ENCODE measurements around the gene CIP2A.
A peak's percentile ranks its signal among the peaks of the same experiment; 100 is the strongest.

Gene CIP2A

DNA sequence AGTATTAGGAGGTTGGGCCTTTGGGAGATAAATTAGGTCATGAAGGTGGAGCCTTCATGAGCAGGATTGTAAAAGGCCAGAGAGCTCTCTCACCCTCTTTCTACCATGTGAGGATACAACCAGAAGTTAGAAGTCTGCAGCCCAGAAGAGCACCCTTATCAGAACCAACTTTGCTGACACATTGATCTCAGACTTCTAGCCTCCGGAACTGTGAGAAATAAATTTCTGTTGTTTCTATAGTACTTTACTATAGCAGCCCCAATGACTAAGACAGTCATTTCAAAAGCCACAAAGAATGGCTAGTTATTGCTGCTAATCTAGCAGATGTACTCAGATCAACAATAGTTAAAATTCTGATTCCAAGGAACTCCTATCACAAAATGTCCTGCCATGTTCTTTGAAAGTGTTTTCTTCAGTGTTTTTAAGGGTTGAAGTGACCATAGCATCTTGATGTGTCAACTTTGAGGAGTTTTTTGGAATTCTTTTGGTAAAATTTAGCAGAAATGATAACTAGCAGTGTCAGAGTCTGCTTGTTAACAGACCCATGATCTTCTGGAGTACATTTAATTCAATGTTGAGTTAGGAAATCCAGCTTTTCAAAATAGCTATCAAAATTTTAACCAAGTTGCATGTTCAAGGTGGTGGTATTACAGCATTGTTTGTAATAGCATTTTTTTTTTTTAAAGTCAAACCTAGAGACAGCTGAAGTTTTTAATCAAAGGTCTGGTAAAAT is 10.6 kb upstream of the CIP2A start:
- DNase-seq (ENCODE audit: extremely low read depth, insufficient read length), result no peak
- TF ChIP-seq, protein P1, sequence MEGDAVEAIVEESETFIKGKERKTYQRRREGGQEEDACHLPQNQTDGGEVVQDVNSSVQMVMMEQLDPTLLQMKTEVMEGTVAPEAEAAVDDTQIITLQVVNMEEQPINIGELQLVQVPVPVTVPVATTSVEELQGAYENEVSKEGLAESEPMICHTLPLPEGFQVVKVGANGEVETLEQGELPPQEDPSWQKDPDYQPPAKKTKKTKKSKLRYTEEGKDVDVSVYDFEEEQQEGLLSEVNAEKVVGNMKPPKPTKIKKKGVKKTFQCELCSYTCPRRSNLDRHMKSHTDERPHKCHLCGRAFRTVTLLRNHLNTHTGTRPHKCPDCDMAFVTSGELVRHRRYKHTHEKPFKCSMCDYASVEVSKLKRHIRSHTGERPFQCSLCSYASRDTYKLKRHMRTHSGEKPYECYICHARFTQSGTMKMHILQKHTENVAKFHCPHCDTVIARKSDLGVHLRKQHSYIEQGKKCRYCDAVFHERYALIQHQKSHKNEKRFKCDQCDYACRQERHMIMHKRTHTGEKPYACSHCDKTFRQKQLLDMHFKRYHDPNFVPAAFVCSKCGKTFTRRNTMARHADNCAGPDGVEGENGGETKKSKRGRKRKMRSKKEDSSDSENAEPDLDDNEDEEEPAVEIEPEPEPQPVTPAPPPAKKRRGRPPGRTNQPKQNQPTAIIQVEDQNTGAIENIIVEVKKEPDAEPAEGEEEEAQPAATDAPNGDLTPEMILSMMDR (IDR thresholded peaks at IDR 0.05; ENCODE audit: insufficient read depth, low read length, poor library complexity, severe bottlenecking), result no peak
- Histone ChIP-seq H3K36me3 (ENCODE audit: control insufficient read depth, insufficient read depth, low read length) (no peaks in the 10 kb centered on the region), H3K27me3 (replicated peaks; ENCODE audit: control insufficient read depth, insufficient read depth, low read length) (no peaks in the 10 kb centered on the region), H3K4me3 (replicated peaks; ENCODE audit: low read depth, low read length) (no peak overlapping the region)

DNA sequence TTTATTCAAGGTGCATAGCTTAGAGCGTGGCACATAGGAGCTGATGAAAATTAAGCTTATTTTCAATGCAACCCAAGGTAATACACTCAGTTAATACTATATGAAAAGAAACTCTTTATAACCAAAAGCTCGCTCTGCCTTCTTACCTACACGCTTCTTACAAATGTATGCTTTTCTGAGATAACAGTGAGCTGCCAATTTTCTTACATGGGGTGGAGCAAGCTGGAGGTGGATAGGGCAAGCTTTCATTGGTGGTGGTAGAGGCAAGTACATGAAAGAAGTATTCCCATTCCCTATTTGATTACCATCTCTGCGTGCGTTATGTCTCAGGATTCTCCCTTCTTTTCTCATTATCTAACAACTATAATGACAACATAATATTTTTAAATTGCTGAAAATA is 9.1 kb upstream of the CIP2A start:
- Histone ChIP-seq H3K36me3 (ENCODE audit: control insufficient read depth, insufficient read depth, low read length) (no peaks in the 10 kb centered on the region), H3K4me3 (replicated peaks; ENCODE audit: low read depth, low read length) (no peak overlapping the region), H3K27me3 (replicated peaks; ENCODE audit: control insufficient read depth, insufficient read depth, low read length) (no peaks in the 10 kb centered on the region)
- DNase-seq (ENCODE audit: extremely low read depth, insufficient read length), result no peak
- TF ChIP-seq, protein P1 (IDR thresholded peaks at IDR 0.05; ENCODE audit: insufficient read depth, low read length, poor library complexity, severe bottlenecking), result no peak

DNA sequence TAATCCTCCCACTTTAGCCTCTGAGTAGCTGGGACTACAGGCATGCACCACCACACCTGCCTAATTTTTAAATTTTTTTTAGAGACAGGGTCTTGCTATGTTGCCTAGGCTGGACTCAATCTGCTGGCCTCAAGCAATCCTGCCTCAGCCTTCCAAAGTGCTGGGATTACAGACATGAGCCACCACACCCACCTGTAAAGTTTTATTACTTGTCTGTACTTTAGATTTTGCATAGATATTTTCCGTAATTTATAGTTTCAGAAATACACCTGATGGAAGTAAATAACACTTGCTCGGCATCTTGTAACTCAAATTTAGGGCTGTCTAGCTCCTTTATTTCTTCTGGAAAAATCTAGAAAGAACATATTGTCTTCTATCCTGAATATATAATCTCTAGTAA is 6.1 kb upstream of the CIP2A start:
- Histone ChIP-seq H3K27me3 (replicated peaks; ENCODE audit: control insufficient read depth, insufficient read depth, low read length) (no peaks in the 10 kb centered on the region), H3K4me3 (replicated peaks; ENCODE audit: low read depth, low read length) (no peak overlapping the region), H3K36me3 (ENCODE audit: control insufficient read depth, insufficient read depth, low read length) (no peaks in the 10 kb centered on the region)
- no peak for DNase-seq (ENCODE audit: extremely low read depth, insufficient read length)
- TF ChIP-seq, protein P1 (IDR thresholded peaks at IDR 0.05; ENCODE audit: insufficient read depth, low read length, poor library complexity, severe bottlenecking), result no peak

DNA sequence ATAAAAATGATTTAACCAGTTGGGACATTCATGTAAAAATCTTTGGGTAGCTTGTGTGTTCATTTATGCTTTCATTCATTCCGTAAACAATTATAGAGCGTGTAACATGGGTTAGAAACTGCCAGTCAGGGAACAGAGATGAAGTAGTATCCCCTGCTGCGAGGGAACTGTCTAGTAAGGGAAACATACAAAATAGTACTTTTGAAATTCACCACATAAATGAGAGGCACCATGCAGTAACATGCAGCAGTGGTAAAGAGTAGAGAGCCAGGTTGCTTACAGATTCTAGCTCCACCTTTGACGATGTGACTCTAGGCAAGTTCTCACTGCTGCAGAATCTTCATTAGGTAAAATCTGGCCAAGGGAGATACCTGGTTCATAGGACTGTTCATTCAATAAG is 1.2 kb upstream of the CIP2A start:
- peak overlapping the region; percentile 92 for H3K4me3 ChIP-seq (replicated peaks; ENCODE audit: low read depth, low read length)
- TF ChIP-seq, protein P1 (IDR thresholded peaks at IDR 0.05; ENCODE audit: insufficient read depth, low read length, poor library complexity, severe bottlenecking), result no peak
- H3K27me3 ChIP-seq (replicated peaks; ENCODE audit: control insufficient read depth, insufficient read depth, low read length), result no peaks in the 10 kb centered on the region
- no peaks in the 10 kb centered on the region for H3K36me3 ChIP-seq (ENCODE audit: control insufficient read depth, insufficient read depth, low read length)
- DNase-seq (ENCODE audit: extremely low read depth, insufficient read length), result no peak

DNA sequence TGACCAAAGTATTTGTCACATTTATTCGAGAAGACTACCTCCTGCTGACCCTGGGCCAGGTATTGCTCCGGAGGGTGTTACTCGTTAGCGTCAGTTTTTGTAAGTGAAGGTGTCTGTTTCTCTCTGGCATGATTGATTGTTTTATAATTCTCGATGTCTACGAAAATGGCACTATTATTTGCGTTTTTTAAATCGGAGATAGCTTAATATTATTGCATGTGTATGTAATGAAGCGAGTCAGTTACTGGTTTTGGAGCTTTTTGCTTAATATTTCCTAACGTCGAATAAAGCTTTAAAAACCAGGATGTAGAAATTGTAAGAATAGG is 723 bp upstream of the CIP2A start:
- no peaks in the 10 kb centered on the region for H3K27me3 ChIP-seq (replicated peaks; ENCODE audit: control insufficient read depth, insufficient read depth, low read length)
- TF ChIP-seq, protein P1 (IDR thresholded peaks at IDR 0.05; ENCODE audit: insufficient read depth, low read length, poor library complexity, severe bottlenecking), result no peak
- no peak for DNase-seq (ENCODE audit: extremely low read depth, insufficient read length)
- no peaks in the 10 kb centered on the region for H3K36me3 ChIP-seq (ENCODE audit: control insufficient read depth, insufficient read depth, low read length)
- peak overlapping the region; percentile 92 for H3K4me3 ChIP-seq (replicated peaks; ENCODE audit: low read depth, low read length)

DNA sequence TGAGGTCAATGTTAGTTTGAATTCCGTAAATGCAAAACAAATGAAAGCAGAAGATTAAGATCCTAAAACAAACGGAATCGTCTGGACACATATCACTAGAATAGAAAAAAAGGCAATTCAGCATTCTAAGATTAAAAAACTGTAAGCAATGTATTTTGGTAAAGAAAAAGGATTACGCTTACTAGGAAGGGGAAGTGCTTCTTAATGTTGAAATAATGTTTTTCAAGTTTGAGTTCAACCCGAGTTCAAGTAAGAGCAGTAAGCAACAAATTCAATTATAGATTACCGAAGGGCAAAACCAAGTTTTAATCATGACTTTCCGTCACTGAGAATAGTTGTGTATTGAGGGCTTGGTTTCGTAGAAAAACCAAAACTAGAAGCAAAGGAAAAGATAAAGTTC is 637 bp downstream of the CIP2A start:
- TF ChIP-seq, protein P1 (IDR thresholded peaks at IDR 0.05; ENCODE audit: insufficient read depth, low read length, poor library complexity, severe bottlenecking), result no peak
- peak overlapping the region; percentile 92 for H3K4me3 ChIP-seq (replicated peaks; ENCODE audit: low read depth, low read length)
- H3K27me3 ChIP-seq (replicated peaks; ENCODE audit: control insufficient read depth, insufficient read depth, low read length), result no peaks in the 10 kb centered on the region
- DNase-seq (ENCODE audit: extremely low read depth, insufficient read length), result no peak
- H3K36me3 ChIP-seq (ENCODE audit: control insufficient read depth, insufficient read depth, low read length), result no peaks in the 10 kb centered on the region; the same call in 1 of the 2 replicates
